B cell (primary cell): Measurements from ENCODE around the gene STEAP1B.

Source experiments
- EZH2 ChIP-seq: IDR thresholded peaks from 2 replicates; pipeline ENCODE4 v1.6.1; 2012; ENCODE audit warnings: borderline replicate concordance, low read depth, mild to moderate bottlenecking, moderate library complexity, low read length; ENCODE audit not compliant: insufficient read depth, poor library complexity, severe bottlenecking
- TF ChIP-seq, protein P1 (sequence below): fragments of 200-600 bp; IDR thresholded peaks from one replicate; pipeline ENCODE4 v1.8.0; 2022; ENCODE audit warnings: antibody characterized with exemption, mild to moderate bottlenecking

DNA sequence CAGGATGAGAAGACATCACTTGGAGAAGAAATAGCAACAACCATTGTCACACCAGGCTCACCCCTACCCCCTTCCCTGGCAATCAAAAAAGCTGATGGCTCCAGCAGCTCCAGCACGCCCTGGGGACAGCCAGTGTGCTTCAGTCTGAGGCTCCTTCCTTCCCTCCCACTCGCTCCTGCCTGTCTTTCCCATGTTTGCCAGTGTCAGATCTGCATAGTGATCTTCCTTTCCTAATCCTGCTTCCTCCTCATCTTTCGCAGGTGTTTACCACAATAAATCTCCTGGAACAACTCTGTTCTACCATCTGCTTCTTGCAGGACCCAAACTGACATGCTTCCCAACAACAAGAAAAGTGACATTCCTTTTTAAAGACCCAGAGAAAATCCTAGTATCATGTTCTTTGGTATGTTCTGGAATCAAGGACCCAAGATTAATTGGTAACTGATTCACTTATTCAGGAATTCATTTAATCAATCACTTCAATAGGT, 57.1 kb downstream of the STEAP1B start:
- TF ChIP-seq, protein P1, sequence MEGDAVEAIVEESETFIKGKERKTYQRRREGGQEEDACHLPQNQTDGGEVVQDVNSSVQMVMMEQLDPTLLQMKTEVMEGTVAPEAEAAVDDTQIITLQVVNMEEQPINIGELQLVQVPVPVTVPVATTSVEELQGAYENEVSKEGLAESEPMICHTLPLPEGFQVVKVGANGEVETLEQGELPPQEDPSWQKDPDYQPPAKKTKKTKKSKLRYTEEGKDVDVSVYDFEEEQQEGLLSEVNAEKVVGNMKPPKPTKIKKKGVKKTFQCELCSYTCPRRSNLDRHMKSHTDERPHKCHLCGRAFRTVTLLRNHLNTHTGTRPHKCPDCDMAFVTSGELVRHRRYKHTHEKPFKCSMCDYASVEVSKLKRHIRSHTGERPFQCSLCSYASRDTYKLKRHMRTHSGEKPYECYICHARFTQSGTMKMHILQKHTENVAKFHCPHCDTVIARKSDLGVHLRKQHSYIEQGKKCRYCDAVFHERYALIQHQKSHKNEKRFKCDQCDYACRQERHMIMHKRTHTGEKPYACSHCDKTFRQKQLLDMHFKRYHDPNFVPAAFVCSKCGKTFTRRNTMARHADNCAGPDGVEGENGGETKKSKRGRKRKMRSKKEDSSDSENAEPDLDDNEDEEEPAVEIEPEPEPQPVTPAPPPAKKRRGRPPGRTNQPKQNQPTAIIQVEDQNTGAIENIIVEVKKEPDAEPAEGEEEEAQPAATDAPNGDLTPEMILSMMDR = no peak
- no peak for TF ChIP-seq EZH2
